ENCODE results near the gene PLCB1.

Gene PLCB1

DNA sequence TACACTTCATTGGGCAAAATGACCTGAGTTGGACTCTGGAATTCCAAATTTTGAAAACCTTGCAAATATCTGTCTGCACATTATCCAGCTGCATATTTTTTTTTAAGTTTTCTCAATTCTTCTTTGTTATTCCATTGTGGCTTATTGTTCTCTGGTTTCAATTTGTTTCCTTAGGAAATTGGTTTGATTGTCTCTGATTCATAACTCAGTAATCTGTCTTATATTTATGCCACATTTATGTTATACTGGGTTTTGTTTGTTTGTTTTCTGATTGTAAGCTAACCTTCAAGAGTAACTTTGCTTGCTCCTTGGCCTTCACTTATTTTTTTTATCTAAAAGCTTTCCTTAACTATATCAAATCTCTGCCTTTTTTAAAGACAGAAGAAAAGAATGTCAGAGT, 743.5 kb downstream of the PLCB1 start:
- TF ChIP-seq, protein P1, sequence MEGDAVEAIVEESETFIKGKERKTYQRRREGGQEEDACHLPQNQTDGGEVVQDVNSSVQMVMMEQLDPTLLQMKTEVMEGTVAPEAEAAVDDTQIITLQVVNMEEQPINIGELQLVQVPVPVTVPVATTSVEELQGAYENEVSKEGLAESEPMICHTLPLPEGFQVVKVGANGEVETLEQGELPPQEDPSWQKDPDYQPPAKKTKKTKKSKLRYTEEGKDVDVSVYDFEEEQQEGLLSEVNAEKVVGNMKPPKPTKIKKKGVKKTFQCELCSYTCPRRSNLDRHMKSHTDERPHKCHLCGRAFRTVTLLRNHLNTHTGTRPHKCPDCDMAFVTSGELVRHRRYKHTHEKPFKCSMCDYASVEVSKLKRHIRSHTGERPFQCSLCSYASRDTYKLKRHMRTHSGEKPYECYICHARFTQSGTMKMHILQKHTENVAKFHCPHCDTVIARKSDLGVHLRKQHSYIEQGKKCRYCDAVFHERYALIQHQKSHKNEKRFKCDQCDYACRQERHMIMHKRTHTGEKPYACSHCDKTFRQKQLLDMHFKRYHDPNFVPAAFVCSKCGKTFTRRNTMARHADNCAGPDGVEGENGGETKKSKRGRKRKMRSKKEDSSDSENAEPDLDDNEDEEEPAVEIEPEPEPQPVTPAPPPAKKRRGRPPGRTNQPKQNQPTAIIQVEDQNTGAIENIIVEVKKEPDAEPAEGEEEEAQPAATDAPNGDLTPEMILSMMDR (IDR thresholded peaks at IDR 0.05; ENCODE audit: low read depth, low read length): no peak
- H3K4me3 ChIP-seq (ENCODE audit: low read depth, low read length): no peak overlapping the region

DNA sequence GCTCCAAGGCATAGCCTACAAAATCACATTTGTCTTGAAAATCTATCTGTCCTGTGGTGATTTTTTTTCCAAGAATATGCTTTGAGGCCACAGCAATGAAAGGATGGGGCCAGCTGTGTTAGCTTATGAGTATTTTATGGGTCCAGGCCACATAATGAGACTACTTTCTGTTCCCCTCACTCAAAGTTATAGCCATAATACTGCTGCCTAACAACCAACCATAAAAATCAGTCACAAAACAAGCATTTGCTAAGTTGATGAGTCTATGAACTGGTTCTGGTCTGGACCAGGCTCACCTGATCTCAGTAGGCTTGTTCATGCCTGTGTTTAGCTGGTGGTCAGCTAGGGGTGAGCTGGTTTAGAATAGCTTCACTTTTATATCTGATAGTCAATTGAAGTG, 744.3 kb downstream of the PLCB1 start:
- no peak overlapping the region for H3K4me3 ChIP-seq (ENCODE audit: low read depth, low read length)
- TF ChIP-seq, protein P1 (IDR thresholded peaks at IDR 0.05; ENCODE audit: low read depth, low read length): no peak

DNA sequence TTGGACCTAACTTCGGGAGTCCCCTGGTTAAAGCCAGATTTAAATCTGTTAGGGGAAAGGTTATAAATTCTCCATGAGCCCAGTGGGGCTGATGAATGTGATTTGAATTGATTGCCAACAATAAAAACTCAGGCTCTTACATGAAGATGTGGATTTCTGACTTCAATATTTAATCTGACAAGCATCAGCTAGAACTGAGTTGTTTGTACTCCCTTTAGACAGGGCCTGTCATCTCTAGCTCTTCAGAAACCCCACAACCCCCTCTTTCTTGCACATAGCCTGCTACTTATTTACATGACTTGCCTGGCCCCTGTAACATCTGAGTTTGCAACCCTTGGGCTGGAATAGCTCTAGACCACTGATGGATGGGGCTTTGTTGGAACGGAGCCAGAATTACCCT, 745.2 kb downstream of the PLCB1 start:
- TF ChIP-seq, protein P1 (IDR thresholded peaks at IDR 0.05; ENCODE audit: low read depth, low read length): no peak

DNA sequence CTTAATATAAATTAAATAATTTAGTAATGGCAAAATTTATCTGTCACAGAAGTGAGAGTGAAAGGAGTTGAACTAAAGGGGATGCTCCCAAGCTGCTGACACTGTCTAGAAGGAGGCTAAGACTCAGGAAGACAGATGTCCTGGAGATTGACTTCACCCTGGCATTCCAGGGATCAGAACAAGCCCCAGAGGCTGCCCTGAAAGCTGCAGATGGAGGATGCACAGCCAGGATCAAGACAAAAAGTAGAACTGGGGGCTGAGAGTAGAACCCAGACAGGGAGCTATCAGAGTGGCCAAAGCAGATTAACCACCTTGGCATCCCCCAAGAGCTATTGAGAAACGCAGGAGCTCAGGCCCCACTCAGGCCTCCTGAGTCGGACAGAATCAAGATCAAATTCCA, 747.6 kb downstream of the PLCB1 start:
- TF ChIP-seq, protein P1 (IDR thresholded peaks at IDR 0.05; ENCODE audit: low read depth, low read length): no peak
- H3K4me3 ChIP-seq (ENCODE audit: low read depth, low read length): no peak overlapping the region

More for the DNA sequence above, 745.2 kb downstream of the PLCB1 start:
- no peak overlapping the region for H3K4me3 ChIP-seq (ENCODE audit: low read depth, low read length)

DNA sequence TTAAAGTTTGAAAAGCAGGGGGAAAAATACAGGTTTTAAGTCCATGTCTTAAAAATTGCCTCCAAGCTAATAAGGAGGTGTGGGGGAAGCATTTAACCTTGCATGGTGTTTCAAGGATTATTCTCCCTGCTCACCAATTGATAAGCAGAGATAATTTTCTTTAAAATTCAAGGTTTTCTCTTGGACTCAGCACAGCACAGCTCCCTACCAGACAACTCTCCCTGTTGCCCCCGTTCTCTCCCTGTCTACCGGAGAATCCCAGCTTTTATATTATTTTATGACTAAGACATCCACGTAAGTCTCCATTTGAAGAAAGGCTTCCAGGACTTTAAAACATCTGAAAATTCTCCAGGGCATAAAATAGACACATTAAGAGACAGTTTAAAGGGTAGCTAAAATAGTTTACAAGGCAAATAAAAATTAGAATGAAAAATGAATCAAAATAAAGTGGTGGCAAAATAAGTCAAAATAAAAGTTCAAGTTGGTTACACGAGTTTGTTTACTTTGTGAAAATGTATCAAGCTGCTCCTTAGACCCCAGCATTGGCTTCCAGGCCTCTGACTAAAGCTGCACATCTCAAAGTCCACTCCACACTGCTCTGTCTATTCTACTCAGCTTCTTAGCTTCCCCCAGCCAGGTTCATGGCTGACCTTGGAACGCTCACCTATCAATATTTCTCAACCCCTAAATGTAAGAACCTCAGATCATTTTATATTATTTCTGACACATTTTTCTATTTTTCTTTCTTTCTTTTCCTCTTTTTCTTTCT, 748.2 kb downstream of the PLCB1 start:
- H3K4me3 ChIP-seq (ENCODE audit: low read depth, low read length): no peak overlapping the region
- TF ChIP-seq, protein P1 (IDR thresholded peaks at IDR 0.05; ENCODE audit: low read depth, low read length): no peak

DNA sequence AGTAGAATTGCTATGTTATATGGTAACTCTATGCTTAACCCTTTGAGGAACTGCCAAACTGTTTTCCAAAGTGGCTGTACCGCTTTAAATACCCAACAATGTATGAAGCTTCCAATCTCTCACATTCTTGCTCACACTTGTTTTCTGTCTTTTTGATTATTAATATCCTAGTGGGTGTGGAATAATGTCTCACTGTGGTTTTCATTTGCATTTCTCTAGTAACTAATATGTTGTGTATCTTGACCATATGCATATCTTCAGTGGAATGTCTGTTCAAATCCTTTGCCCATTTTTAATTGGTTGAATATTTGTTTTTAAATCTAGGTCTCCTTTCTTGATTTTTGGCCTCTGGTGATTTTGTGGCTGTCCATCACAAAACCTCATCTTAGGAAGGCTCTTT, 759.0 kb downstream of the PLCB1 start:
- TF ChIP-seq, protein P1 (IDR thresholded peaks at IDR 0.05; ENCODE audit: low read depth, low read length): no peak
- H3K4me3 ChIP-seq (ENCODE audit: low read depth, low read length): no peak overlapping the region

DNA sequence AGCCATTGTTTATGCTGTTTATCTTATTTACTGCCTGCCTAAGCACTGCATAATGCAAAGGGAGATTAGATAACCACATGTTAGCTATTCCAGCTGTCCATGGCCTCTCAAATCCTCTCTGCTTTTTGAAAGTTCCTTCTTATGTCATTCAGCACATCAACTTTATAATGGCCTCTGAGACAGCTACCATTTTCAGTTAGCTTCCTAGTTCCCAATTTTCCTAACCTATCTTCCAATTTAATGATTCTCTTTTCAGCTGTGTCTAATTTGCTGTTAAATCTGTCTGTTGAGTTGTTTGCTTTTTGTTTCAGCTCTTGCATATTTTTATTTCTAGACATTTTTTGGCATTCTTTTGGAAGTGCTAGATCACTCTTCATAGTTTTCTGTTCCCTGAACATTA, 763.4 kb downstream of the PLCB1 start:
- H3K4me3 ChIP-seq (ENCODE audit: low read depth, low read length): no peak overlapping the region
- TF ChIP-seq, protein P1 (IDR thresholded peaks at IDR 0.05; ENCODE audit: low read depth, low read length): no peak
